GM19035 (cell line): ENCODE results near the gene FAT1.
"Not testable (repeated sequence)": the region's sequence is repeated elsewhere in the genome, so short reads cannot be mapped to it uniquely, and the experiment has no call there.

Source experiments
- ATAC-seq: cut with Tn5 transposase; IDR thresholded peaks from one replicate; pipeline ENCODE4 v1.9.1; 2021; ENCODE audit not compliant: unreplicated experiment

FAT1 gene

DNA sequence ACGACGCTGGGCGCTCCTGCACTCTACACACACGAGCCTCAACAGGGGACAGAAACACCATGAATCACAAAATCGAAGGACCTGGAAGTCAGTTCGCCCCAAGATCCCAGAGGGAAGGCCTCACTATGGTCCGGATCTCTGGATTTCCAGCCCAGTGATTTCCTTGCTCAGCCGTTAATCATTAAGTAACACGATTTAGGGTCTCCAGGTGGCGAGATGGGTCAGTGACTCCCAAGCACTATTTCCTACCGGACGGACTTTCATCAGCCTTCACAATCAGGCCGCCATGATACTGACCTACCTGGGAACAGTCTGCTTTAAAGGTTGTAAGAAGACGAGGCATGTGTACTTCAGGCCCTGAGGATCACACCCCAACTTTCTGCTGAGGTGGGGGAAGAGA is 63.7 kb downstream of the FAT1 start:
- ATAC-seq, result no peak

DNA sequence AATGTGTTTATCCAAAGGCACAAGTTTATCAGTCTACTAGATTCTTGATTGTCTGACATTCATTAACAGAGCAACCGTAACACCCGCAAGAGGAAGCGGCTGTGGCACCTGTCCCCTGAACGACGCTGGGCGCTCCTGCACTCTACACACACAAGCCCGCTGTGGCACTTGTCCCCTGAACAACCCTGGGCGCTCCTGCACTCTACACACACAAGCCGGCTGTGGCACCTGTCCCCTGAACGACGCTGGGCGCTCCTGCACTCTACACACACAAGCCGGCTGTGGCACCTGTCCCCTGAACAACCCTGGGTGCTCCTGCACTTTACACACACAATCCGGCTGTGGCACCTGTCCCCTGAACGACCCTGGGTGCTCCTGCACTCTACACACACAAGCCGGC is 64.2 kb downstream of the FAT1 start:
- ATAC-seq, result not testable (repeated sequence)

DNA sequence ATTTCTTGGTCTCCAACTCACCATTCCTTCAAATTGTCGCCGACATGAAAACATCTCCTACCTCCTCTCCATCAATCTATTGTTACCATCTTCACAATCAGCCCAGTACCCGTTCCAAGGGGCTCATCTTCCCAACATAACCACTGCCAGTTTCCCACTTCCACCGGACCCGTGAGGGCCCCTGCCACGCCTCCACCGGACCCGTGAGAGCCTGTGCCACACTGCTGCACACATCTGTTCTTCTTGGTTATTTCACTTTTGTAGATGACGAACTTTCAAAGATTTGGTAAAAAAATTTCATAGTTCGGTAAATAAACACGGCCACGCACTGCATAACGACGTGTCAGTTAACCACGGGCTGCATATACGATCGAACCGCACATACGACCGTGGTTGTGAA is 65.0 kb downstream of the FAT1 start:
- ATAC-seq, result no peak

DNA sequence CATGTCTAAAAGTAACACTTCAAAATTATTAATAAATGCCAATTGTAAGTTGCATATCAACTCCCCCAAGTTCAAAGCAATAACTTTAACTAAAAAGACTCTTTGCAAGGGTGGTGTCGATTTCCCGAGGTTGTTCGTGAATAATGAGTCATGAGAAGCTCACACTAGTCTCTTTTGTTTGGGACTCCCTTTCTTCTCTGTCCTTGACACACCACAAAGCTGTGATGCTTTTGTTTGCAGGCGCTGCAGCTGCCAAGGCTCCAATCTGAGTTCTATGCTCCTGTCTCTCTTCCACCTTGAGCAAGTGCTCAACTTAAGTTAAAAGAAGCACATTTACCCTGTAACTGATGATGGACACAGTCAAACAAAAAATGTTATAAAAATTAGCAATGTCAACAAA is 65.9 kb downstream of the FAT1 start:
- ATAC-seq, result no peak

DNA sequence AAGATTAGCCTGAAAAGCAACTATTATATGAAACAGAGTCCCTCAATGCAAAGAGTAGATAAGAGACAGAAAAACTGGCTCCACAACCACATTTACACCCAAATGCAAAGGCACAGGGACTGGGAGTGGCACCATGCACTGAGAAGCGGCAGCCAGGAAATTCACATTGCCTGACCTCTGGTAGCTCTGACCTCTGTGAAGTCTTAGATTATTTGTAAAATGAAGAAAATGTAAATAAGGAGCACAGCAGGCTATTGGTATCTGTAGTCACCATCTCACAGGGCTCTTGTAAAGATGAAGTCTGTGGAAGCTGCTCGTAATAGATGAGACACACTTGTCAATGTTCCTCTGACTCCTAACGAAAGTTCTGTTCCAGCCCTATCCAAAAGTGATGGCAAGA is 69.7 kb downstream of the FAT1 start:
- no peak for ATAC-seq

DNA sequence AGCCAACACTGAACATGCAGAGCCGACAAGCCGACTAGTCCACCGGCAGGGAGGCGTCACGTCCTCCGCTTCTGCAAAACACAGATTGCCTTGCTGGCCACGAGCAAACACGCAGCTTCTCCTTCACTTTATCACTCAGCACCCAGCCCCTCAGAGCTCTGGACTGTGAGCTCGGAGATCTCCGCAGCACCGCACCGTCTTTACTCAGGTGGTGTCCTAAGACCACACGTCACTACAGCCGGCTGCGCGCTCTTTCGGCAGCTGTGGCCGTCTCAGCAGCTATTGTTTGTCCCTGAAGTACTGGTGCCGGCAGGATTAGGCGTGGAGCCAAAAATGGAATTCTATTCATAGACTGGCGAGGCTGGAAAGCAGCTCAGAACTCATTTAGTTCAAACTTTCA is 72.0 kb downstream of the FAT1 start:
- ATAC-seq, result no peak

DNA sequence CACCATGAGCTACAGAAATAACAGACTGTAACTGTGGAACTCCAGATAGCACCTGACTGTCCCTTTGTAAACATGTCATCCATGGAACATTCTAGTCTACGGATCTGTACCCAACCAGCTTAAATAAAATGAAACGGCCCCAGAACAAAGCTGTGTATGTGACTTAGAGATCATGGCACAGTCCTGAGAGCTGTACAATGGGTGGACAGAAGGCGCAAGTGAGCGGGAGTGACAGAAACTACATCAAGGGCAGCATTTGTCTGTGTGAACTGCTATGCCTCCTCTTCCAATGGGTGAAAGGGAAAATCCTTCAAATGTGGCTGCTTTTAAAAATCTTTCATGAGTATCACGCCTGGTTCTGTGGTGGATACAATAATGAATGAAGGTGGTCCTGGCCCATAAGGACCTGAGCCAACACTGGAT is 72.5 kb downstream of the FAT1 start:
- ATAC-seq, result no peak

DNA sequence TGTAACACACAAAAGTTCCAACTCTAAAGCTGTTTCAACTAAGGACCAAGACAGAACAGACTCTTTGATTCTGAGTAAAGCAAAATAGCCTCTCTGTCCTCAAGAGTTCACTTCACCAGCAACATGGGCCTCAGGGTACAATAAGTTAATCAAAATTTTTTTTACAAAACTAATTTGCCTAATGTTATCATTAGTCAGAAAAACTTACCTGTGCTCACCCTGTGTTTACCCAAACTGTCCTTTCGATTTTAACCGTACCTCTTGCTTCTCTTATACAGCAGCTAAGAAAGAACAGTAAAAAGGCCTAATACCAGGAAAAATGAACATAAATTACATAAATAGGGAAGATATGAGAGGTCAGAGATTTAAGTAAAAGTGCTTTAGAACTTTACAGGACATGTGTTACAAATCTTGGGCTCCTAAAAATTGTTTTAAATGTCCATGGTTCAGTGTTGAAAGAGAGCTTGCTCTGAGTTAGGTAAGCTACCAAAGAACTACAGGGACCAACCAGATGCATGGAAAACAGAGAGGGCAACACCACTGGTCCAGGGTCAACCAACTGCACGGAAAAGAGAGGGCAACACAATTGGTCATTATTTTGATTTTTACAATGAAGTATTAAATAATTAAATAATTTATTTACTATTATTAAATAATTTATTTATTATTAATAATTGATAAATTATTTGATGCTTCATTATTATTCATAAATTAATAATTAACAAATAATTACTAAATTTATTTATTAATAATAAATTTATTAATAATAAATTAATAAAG is 73.1 kb downstream of the FAT1 start:
- no peak for ATAC-seq

DNA sequence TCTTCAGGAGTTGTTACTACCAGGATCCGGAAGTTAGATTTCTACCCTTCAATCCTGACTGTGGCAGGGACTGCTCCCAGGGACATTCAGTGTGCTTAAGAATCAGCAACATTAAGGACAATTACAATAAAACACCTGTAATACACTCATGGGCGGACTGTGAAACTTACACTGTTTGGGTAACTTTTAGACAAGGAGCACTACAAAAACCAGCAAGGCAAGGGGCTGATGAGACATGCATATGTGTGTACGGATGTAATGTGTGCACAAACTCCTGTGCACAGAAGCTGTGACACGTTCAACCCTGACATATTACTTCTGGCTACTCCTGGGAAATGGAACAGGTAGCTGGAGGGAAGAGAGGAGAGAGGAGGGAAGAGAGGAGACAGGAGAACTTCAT is 75.8 kb downstream of the FAT1 start:
- ATAC-seq, result no peak

DNA sequence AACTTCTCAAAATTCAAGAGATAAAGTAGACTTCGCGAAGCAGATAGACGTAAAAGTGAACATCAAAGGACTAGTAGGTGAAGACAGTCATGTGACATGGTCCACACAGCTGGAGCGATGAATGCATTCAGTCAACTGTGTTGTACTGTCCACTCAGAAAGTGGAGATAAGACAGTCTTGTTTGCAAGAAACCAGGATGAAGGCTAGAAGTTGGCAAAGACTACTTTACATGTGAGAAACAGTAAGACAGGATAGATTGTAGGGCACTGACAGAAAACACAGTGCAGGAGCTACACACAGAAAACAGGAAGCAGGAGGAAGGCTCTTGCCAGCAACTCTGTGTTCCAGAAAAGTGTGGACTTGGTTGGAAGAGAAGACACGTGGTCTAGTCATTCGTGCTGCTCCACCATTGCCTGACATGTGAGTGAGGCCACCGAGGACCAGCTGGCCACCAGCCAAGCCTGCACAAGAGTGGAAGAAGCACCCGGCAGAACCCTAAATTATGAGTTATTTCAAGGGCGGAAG is 78.9 kb downstream of the FAT1 start:
- no peak for ATAC-seq

DNA sequence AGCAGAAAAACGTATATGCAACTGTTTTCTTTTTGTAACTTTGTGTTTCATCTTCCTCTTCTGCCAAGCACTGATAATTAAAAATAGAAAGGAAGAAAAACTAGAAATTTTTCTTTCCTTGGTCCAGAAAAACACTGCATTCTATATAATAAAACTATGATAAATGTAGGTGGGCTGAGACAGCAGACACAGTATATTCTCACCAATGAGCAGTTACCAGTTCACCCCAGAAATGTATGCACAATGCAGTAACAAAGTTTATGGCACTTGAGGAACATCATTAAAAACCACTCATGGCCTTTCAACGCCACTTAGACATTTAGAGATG is 79.4 kb downstream of the FAT1 start:
- no peak for ATAC-seq

DNA sequence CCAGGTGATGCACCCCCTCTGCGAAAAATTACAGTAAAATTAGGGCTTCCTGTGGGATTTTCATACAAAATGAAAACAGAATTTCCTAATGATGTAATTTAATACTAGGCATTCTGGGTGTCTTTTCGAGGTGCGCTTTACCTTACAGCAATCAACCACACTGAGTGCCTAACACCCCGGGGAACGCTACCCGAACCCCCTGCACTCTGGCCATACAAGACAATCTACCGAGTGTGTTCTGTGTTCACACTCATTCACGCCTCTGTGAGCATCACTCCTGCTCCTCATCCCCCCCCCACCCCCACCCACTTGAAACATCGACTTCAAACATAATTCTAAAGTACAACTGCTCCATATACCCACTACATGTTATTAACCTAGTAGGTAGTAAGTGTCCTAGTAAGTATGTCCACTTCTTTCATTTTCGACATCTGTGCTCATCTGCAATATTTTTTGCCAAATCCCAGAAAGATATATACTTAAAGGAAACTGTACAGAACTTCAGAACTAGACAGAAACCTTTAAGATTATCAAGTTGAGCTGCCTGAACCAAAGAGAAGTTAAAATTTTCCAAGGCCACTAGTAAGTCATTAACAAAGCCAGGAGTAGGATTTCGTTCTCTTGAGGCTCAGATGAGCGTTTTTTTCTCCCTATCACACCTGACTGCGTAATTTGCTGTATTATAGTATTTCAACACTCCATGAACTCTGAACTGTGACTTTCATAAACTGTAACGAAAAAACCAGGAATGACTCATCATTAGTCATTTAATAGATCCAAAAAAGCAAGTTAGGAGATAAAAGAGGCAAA is 80.0 kb downstream of the FAT1 start:
- no peak for ATAC-seq

DNA sequence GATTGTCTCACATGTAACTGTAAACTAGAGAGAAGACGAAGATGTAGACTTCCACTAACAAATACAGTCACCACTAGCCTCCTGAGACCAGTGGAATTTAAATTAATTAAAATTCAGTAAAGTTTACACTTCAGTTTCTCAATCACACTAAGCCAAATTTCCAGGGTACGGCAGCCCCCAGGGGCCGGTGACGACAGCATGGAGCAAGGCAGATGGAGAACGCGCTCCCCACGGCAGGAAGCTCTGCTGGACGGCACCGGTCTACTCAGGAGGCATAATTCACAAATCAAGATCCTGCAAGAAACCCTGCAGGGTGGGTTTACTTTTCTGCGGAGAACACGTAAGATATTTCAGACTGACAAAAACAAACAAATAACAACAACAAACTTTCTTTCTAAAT is 80.7 kb downstream of the FAT1 start:
- no peak for ATAC-seq

DNA sequence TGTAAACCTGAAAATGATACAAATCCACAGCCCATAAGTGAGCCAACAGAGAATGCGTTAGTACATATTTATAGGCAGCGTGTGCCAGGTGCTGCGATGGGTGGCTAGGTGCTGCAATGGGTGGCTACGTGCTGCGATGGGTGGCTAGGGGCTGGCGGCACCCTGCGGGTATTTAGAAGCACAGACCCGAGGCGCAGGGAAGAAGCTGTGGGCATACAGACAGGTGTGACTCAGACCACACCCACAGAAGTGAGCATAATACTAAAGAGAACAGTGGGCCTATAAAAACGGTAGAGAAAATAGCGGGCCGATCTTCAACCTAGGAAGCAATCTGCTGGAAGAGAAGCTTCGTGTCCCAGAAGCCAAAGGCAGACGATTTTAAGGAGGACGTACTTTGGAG is 81.1 kb downstream of the FAT1 start:
- ATAC-seq, result no peak

DNA sequence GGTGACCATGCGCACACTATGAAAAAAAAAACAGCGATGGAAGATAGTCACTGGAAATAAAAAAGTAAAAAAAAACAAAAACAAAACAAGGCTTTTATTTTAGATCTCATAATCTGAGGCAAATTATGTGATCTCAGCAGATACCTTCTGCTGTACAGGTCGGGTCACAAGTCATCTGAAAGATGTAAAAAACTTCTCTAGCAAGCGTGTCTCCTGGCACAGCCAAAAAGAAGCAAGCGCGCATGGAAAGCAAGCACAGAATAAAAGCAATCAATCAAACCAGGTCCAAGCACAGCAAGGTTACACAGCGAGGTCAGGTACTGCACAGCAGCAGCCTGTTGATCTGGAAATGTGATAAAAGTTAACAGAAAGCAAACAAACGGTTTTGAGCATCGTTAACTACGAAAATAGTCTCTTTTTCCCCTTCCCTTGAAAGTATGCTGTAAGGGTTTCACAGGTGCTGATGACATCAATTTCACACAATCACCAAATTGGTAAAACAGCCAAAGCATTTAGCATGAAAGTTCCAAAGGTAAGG is 89.0 kb downstream of the FAT1 start:
- ATAC-seq, result no peak

DNA sequence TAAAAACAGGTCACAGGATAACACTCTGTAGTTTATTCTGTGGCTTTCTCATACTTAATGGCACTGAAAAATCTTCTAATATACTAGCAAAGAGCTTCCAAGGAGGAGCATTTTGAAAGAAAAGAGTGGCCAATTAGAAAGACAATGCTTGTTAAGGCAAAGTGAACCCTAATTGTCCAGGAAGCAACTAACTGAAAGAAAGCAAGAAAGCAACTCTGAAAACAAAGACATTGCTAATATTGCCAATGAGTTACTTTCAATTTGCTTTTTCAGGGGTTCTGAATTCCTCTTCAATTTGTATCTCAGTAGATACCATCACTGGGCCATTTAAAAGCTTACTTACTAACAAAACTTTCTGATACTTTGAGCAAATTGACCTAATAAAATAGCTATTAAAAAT is 89.8 kb downstream of the FAT1 start:
- no peak for ATAC-seq

DNA sequence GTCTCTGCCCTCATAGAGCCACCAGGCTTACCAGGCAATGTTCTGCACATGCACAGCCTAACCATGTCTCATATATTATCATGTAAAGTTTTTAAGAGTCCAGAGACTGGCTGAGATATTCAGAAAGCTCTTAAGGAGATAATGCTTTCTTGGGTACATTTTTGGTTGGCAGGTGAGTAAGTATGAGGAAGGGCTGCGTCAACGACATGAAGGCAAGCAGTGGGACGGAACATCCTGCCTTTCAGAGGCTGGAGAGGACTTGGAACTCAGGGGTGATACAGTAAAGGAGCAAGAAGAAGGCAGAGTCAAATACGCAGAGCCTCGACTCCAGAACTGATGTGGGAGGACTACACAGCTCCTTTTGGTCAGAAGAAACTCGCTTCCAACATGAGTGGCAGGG is 93.5 kb downstream of the FAT1 start:
- ATAC-seq, result no peak

DNA sequence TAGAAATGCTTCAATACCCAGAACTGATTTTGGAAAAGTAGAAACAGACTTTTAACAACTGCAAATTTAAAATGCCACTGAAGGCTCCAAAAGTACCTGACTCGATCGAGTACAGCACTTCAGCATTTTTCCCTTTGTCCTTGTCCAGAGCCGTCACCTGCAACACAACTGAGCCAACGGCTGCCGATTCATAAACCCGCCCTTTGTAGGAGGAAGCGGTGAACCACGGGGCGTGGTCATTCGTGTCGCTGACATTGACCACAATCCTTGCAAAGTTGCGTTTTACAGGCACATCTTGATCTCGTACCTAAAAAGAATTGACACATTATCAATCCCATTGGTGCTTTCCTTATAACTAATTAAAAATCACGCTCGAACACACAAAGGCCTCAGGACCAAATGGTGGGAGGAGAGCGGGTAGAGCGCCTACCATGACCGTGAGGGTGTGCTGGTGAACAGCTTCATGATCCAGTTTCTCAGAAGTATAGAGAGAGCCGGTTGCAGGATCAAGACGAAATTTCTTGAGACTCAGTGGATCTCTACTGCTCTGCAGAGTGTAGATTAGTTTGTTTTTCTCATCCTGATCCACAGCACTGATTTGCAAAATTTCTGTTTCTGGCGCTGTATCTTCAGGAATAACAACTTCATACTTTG is 95.5 kb downstream of the FAT1 start:
- ATAC-seq, result no peak

DNA sequence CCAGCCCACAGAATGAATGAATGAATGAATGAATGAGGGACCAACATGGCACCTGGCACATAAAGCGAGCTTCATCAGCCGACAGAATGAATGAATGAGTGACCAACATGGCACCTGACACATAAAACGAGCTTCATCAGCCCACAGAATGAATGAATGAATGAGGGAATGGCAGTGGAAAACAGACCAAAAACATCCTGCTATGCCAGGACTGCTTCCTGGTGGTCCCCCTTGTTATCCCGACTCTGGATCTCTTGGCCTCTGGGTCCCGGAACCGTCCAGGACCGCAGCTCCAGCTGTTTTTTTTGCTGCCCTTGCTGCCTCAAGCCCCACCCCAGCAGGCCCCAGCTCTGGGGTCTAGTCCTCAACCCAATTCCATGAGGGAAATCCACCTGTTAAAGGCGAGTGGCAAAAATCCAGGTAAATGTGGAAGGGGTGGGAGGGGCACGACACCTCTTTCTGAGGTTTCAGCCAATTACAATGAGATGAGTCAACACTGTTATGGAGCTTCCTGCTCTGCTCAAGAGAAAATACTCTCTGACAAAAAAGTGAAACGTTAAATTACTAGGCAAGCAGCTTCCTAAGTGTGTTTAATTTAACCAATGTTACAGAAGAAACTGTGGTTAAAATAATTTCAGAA is 96.3 kb downstream of the FAT1 start:
- ATAC-seq, result no peak

DNA sequence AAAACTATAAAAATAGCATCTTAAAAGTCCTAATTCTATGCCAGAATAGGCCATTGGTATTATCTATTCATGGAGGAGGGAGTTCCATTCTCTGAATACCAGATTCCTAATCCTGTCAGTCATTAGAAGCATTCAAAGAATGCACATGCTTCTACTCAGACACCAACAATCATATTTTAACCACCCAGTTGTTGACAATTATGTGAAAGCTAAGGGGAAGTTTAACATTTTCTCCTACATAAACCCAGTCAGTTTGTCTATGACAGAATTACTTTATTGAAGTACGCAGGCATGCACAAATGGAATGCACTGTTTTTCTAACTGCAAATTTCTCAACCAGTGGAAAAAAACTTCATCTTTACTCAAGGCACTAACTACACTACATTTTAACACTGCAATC is 98.7 kb downstream of the FAT1 start:
- ATAC-seq, result no peak

DNA sequence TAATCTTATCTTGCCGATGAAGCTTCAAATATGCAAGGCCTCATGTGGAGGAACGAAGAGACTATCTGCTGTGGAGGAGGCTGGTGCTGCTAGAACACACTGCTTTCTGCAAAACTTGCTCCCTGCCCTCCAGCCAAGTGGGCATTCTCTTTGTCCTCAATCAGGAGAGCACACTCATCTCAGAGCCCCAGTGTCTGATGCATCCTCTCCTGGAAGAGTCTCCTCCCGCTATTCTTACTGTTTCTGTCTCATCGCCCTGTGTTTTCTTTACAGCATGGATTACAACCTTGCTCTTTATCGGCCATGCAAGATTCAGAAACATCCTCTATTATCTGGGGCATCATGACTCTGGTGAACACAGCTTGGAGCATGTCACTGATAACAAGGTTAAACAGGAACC is 100.1 kb downstream of the FAT1 start:
- ATAC-seq, result no peak
